Subcutaneous adipose tissue (tissue), 4 donors: Measurements from ENCODE around the gene ALKBH4. TPM values are rescaled to one million over a fixed set of nuclear protein-coding genes. Genes with fewer than 3 reads are reported as not detected.
"Not testable (repeated sequence)": the region's sequence is repeated elsewhere in the genome, so short reads cannot be mapped to it uniquely, and the experiment has no call there.

Experiments
- CTCF ChIP-seq: fragments of 450-650 bp; IDR thresholded peaks from one replicate; pipeline ENCODE4 v1.5.1; 2016; ENCODE audit warnings: low read depth, mild to moderate bottlenecking, control low read depth, antibody characterized with exemption, moderate library complexity
- total RNA-seq, 4 donors: library from RNA; depleted of rRNA; stranded (reverse); fragments of >200 nt; gene quantifications; one replicate each; pipeline ENCODE4 v1.1.0, GENCODE V29; 2016

ALKBH4 gene
- 10 to 100 TPM; 11.5 to 16.0 (median 13.2) TPM for total RNA-seq

DNA sequence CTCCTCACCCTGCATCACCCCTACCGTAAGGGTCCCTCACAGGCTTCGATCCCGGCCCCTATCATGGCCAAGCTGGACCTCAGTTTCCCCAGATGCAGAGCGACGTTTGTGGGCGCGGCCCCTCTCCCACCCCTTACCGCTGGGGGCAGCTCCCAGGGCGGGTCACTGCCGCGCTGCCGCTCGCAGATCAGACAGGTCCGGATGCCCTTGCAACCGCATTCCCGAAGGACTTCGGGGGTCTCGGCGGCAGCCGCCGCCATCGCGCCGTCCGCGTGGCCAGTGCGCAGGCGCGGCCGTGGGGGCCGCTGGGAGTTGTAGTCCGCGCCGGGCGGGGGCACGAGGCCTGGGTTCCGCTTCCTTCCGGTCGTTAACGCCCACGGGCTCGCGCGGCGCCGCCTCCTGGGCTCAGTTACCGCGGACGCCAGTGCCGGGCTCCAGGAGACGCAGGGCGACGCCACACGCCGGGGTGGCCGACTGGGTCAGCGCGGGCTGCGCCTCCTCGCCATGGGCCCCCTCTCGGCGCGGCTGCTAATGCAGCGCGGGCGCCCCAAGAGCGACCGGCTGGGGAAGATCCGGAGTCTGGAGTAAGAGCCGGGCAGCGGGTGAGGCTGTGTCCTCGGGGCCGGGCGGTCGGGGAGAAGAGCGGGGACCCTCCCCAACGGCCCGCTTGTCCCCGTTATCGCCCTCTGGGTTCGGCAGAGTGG, at the start of gene ALKBH4, which contains the start of gene LRWD1:
Gene ALKBH4, minus strand, starts transcription at position 287 of the 704 bp plus-strand sequence. Its CDS starts 27 bp downstream, at position 260.
Gene LRWD1, plus strand, starts transcription at position 408 of the 704 bp plus-strand sequence. Its CDS starts 97 bp downstream, at position 505.
- no peak for TF ChIP-seq CTCF

- TF ChIP-seq CTCF, result not testable (repeated sequence)
Measured at GRCh38 chr7:102478314-102479208, 13.9 kb upstream of the ALKBH4 start, which contains the start of gene POLR2J. POLR2J (minus strand) TSS chr7:102478922; CDS start chr7:102478860, 62 bp downstream.

DNA sequence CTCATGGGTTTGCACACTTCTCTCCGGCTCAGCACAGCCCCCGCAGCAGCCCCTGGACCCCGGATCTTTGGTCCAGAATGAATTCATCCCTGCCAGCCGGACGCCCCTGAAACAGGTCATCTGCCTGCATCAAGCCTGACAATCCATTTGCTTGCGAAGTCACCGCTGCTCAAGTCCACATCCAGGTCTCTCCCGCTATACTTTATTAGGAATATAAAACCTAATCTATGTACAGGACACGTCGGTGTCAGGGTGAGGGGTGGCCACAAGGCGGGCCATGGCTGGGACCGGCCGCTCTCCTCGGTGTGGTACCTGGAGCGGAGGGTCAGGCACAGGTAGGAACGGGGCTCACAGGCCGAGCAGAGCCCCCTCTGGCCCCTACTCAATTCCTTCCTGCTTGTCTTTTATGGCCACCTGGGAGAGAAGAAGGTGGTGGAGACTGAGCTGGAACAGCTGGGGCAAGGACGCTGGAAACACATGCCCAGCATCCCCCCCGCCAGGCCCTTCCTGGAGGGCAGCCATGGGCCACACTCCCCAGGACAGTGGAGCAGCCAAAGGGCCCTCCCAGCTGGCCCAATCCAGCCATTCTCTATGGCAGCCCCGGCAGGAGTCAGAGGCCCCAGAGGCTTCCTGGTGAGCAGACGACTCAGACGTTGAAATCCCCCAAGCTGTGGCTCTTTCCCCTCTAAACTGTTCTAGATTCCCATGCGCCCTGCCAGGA, 8.8 kb upstream of the ALKBH4 start:
- TF ChIP-seq CTCF, result no peak

GRCh38 chr7:102472126-102473041, 7.7 kb upstream of the ALKBH4 start:
- TF ChIP-seq CTCF, result no peak

- TF ChIP-seq CTCF, result no peak
Measured at GRCh38 chr7:102471791-102472125, 7.1 kb upstream of the ALKBH4 start.

GRCh38 chr7:102469972-102470825, 5.5 kb upstream of the ALKBH4 start:
- TF ChIP-seq CTCF, result no peak
